Keratinocyte (primary cell): ENCODE data around the gene HYAL1.

Source experiments
- CTCF ChIP-seq, 3 experiments: IDR thresholded peaks in 1 of 3; conservative IDR thresholded peaks in 1 of 3; optimal IDR thresholded peaks in 1 of 3; 2 replicates in 2 of 3; 3 replicates in 1 of 3; pipeline versions ENCODE3 to v1.5.1; 2011; ENCODE audit warnings: low read length in 3 of 3, mild to moderate bottlenecking in 3 of 3, moderate library complexity in 2 of 3, control low read depth in 1 of 3, inconsistent platforms in 1 of 3; ENCODE audit not compliant: insufficient read depth in 2 of 3; ENCODE audit errors: extremely low read depth in 1 of 3
- EZH2 ChIP-seq: IDR thresholded peaks from one replicate; pipeline ENCODE4 v1.6.1; 2012; ENCODE audit warnings: inconsistent platforms, mild to moderate bottlenecking, low read length, moderate library complexity

DNA sequence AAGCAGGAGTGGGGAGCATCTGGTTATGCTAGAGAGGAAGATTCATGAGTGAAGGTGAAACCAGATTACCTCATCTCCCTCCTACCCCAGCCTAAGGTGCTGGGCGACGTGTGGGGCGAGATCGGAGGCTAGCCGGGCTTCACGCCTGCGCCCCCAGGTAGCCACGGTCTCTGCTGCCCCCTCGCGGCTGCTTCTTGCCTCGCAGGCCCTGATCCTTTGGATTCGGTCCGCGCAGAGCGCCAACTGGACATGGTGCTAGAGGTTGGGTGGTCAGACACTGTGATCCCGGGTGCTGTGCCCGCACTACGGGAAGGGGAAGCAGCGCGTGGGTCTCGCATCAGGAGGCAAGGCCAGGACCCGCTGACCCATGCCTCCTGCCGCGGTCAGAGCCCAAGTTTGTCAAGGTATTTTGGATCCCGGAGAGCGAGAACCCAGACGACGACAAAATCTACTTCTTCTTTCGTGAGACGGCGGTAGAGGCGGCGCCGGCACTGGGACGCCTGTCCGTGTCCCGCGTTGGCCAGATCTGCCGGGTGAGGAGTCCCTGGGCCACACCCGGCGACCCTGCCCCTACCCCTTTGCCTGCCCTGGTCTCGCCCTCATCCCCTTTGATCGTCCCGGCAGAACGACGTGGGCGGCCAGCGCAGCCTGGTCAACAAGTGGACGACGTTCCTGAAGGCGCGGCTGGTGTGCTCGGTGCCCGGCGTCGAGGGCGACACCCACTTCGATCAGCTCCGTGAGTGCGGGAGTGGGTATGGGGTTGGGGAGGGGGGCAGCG is 30.3 kb downstream of the HYAL1 start:
- TF ChIP-seq CTCF (optimal IDR thresholded peaks at IDR 0.05 in 1 of 3, IDR thresholded peaks at IDR 0.05 in 1 of 3, conservative IDR thresholded peaks at IDR 0.05 in 1 of 3; ENCODE audit: extremely low read depth in 1 of 3, insufficient read depth in 2 of 3, low read length in 3 of 3) (peak in 2 of 3 experiments; percentile 95 to 98), EZH2 (no peak)
